ENCODE data around the gene KDM3B. TPM values are rescaled to one million over a fixed set of nuclear protein-coding genes. Genes with fewer than 3 reads are reported as not detected.

KDM3B gene
- total RNA-seq, 6 donors from 2014 or later: 54.8 to 110 (median 56.8) TPM

GRCh38 chr5:138466900-138467710 lies 114.6 kb downstream of the KDM3B start:
- ATAC-seq (ENCODE audit: low FRiP score in 2 of 2): no peak
- TF ChIP-seq POLR2AphosphoS5 (IDR thresholded peaks at IDR 0.05) (no peak), CTCF (IDR thresholded peaks at IDR 0.05) (no peak), EP300 (IDR thresholded peaks at IDR 0.05) (no peak), POLR2A (IDR thresholded peaks at IDR 0.05) (no peak)
- no peaks in the 10 kb centered on the region for H3K27me3 ChIP-seq
- peak overlapping the region; percentile 77 to 81 (median 78) for H3K4me3 ChIP-seq
- peak in 1 of 2 donors; percentile 90 for DNase-seq
- 96 to 97% methylated on average over 40 to 44 of the region's 45 CpGs for WGBS, 2 donors
- no peaks in the 10 kb centered on the region for H3K9me3 ChIP-seq
- H3K27ac ChIP-seq: peak overlapping the region in 1 of 4 donors; percentile 96
- peaks cover 26 to 40% (median 34%) of the 10 kb centered on the region in 4 donors for H3K4me1 ChIP-seq
- peaks cover 0 to 17% (median 8%) of the 10 kb centered on the region in 4 donors for H3K36me3 ChIP-seq

GRCh38 chr5:138467711-138468132 lies 115.2 kb downstream of the KDM3B start:
- Histone ChIP-seq H3K36me3 (peaks cover 0 to 17% (median 8%) of the 10 kb centered on the region in 4 donors), H3K4me3 (peak overlapping the region in 2 of 4 donors; percentile 77 to 81), H3K9me3 (no peaks in the 10 kb centered on the region), H3K4me1 (peaks cover 26 to 40% (median 34%) of the 10 kb centered on the region in 4 donors), H3K27ac (no peak overlapping the region), H3K27me3 (no peaks in the 10 kb centered on the region)
- ATAC-seq (ENCODE audit: low FRiP score in 2 of 2): no peak
- TF ChIP-seq POLR2A (IDR thresholded peaks at IDR 0.05) (peak in 2 of 4 donors; percentile 9 to 32), POLR2AphosphoS5 (IDR thresholded peaks at IDR 0.05) (no peak)
- 88 to 92% methylated on average over 14 of the region's 14 CpGs for WGBS, 2 donors
- no peak for DNase-seq

GRCh38 chr5:138468133-138468965 lies 115.9 kb downstream of the KDM3B start:
- Histone ChIP-seq H3K9me3 (no peaks in the 10 kb centered on the region), H3K27me3 (no peaks in the 10 kb centered on the region), H3K4me3 (peak overlapping the region in 1 of 4 donors; percentile 81), H3K27ac (no peak overlapping the region), H3K4me1 (peaks cover 24 to 36% (median 31%) of the 10 kb centered on the region in 4 donors), H3K36me3 (peaks cover 0 to 17% (median 8%) of the 10 kb centered on the region in 4 donors)
- no peak for DNase-seq
- ATAC-seq (ENCODE audit: low FRiP score in 2 of 2): no peak
- peak in 1 of 4 donors; percentile 3 for TF ChIP-seq POLR2A (IDR thresholded peaks at IDR 0.05)
- no peak for TF ChIP-seq EP300 (IDR thresholded peaks at IDR 0.05)
- TF ChIP-seq POLR2AphosphoS5 (IDR thresholded peaks at IDR 0.05): no peak
- no peak for TF ChIP-seq CTCF (IDR thresholded peaks at IDR 0.05)
- WGBS, 2 donors: 89 to 92% methylated on average over 7 of the region's 7 CpGs

GRCh38 chr5:138468966-138469539 lies 116.6 kb downstream of the KDM3B start:
- WGBS, 2 donors: 93% methylated on average over 8 of the region's 8 CpGs
- peaks cover 21 to 32% (median 27%) of the 10 kb centered on the region in 4 donors for H3K4me1 ChIP-seq
- H3K27ac ChIP-seq: no peak overlapping the region
- TF ChIP-seq POLR2A (IDR thresholded peaks at IDR 0.05): no peak
- TF ChIP-seq EP300 (IDR thresholded peaks at IDR 0.05): no peak
- no peak for TF ChIP-seq CTCF (IDR thresholded peaks at IDR 0.05)
- no peak for TF ChIP-seq POLR2AphosphoS5 (IDR thresholded peaks at IDR 0.05)
- no peaks in the 10 kb centered on the region for H3K9me3 ChIP-seq
- ATAC-seq (ENCODE audit: low FRiP score in 2 of 2): no peak
- H3K4me3 ChIP-seq: no peak overlapping the region
- no peak for DNase-seq
- H3K36me3 ChIP-seq: peaks cover 0 to 17% (median 8%) of the 10 kb centered on the region in 4 donors
- H3K27me3 ChIP-seq: no peaks in the 10 kb centered on the region
